ENCODE results near the gene RPS15A.

The RPS15A gene

DNA sequence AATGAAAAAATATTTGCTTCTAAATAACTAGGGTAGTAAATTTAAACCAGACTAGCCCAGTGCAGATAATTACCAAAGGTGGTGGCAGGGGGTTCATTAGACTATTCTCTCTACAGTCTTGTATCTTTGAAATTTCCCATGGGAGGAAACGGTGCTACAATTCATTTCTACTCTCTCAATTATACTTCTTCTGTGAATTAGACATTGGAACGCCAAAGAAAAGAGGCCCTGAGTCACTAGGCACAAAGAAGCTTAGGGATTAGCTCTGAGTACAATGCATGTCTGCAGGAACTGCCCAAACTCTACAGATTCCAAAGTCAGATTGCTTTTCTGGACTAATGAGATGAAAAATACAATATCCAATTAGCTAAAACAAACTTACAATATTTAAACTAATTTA lies 41.9 kb upstream of the RPS15A start:
- no peak overlapping the region for H3K4me3 ChIP-seq (ENCODE audit: low read length)
- TF ChIP-seq, protein P1, sequence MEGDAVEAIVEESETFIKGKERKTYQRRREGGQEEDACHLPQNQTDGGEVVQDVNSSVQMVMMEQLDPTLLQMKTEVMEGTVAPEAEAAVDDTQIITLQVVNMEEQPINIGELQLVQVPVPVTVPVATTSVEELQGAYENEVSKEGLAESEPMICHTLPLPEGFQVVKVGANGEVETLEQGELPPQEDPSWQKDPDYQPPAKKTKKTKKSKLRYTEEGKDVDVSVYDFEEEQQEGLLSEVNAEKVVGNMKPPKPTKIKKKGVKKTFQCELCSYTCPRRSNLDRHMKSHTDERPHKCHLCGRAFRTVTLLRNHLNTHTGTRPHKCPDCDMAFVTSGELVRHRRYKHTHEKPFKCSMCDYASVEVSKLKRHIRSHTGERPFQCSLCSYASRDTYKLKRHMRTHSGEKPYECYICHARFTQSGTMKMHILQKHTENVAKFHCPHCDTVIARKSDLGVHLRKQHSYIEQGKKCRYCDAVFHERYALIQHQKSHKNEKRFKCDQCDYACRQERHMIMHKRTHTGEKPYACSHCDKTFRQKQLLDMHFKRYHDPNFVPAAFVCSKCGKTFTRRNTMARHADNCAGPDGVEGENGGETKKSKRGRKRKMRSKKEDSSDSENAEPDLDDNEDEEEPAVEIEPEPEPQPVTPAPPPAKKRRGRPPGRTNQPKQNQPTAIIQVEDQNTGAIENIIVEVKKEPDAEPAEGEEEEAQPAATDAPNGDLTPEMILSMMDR (conservative IDR thresholded peaks at IDR 0.05; ENCODE audit: low read depth, low read length): no peak
- peak; percentile 49 for DNase-seq (ENCODE audit: low read depth)

DNA sequence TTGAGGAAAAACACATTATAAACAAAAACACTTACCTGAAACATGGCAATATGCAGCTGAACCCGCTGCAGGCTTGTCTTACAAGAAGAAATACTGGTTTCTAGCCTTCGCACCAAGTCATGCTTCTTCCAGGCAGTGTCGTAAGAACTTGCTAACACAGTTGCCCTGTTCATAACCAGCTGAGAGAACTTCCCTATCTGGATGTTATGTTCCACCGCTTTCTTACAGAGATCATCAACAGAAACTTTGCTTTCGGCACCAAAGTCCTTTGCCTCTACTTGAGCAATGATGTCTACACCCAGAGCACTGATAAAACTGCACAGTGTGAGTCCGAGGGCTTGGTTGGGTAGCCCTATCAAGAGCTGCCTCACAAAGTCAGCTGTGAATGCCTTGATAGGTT lies 39.1 kb upstream of the RPS15A start:
- no peak for DNase-seq (ENCODE audit: low read depth)
- no peak overlapping the region for H3K4me3 ChIP-seq (ENCODE audit: low read length)
- TF ChIP-seq, protein P1 (conservative IDR thresholded peaks at IDR 0.05; ENCODE audit: low read depth, low read length): no peak

DNA sequence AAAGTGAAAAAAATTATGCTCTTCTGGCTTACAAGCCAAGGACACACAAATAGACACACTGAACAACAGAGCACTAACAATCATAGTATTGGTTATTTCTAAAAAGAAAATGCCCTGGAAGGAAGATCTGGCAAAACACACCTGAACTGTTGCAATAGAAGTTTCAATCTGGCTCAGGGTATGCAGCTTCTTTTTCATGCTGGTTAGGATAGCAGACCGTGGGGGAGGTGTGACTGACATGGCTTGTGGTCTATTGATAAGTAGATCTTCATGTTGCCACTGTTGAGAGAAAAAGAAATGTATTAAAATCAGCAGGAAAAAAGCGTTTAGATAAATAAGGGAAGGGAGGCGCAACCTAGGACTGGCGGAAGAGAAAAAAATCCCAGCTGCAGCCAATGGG lies 37.8 kb upstream of the RPS15A start:
- no peak for DNase-seq (ENCODE audit: low read depth)
- TF ChIP-seq, protein P1 (conservative IDR thresholded peaks at IDR 0.05; ENCODE audit: low read depth, low read length): no peak
- H3K4me3 ChIP-seq (ENCODE audit: low read length): no peak overlapping the region

DNA sequence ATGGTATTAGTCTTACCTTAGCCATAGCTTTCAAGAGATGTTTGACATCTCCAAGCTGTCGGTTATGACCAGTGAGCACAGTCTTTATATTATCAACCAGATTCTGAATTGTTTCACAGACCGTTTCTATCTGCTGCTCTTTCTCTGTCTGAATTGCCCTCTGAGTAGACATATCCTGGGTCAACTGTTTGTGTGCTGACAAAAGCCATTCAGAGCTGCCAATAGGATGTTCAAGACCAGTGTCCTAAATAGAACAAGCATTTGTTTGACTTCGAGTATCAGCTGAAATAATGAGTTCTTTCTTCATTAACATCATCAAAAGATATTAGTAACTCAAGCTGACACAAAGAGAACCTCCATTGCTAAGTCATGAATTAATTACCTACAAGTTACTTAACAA lies 26.2 kb upstream of the RPS15A start:
- TF ChIP-seq, protein P1 (conservative IDR thresholded peaks at IDR 0.05; ENCODE audit: low read depth, low read length): no peak
- no peak for DNase-seq (ENCODE audit: low read depth)
- no peak overlapping the region for H3K4me3 ChIP-seq (ENCODE audit: low read length)

DNA sequence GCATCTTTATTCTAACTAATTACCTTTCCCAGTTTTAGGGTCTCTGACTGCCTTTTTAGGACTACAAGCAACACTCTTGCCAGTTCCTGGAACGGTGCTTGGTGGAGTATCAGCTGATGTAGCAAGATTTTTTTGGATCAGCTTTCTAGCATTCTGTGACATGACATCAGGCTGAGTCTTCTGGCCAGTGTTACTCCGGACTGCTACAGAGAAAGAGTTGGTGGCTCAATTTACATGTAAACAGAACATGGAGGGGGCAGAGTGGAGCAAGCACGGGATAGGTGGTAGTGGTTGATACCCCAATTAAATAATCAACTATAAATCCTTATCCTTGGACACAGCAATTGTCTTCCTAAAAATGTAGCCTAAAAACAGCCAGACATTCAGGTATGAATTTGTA lies 21.8 kb upstream of the RPS15A start:
- TF ChIP-seq, protein P1 (conservative IDR thresholded peaks at IDR 0.05; ENCODE audit: low read depth, low read length): no peak
- H3K4me3 ChIP-seq (ENCODE audit: low read length): no peak overlapping the region
- DNase-seq (ENCODE audit: low read depth): no peak

DNA sequence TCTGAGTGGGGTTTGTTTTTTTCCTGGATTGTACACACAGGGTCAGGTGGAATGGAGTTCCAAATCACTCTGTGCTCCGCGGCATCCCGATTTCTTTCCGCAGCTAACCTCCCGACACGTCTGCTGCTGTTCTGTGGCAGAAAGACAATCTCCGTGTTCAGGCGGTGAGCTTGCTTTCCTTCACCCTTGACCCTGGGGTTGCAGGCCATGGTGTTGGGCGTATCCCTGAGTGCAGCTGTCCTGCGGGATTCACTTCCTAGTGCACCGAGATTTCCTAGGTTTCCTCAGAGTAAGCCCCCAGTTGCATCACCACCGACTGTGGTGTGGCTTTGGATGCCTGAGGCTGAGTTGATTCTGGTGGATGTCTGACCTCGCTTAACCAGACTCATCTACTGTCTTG lies 19.0 kb upstream of the RPS15A start:
- H3K4me3 ChIP-seq (ENCODE audit: low read length): no peak overlapping the region
- TF ChIP-seq, protein P1 (conservative IDR thresholded peaks at IDR 0.05; ENCODE audit: low read depth, low read length): no peak
- DNase-seq (ENCODE audit: low read depth): no peak

DNA sequence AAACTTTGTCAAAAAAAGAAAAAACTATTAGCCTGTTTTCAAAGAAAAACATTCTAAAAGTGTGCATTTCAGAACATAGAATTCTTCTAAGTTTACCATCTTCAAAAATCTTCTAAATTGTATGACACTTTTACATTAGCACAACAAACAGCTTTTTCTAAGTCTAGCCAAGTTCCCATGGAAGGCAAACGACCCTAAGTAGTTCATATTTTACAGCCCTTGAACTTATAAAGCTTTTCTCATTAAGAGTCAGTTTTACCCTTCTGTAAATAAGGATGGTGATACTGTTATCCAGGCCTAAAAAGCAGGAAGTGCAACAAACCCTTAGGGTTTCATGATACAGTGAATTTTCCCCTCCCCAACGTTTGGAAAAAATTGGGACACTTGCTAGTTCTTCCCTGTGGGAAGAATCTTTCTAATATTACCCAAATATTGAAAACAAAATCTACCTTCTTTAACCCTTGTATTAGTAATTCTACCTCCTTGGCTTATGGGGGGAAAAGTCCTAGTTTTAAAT lies 15.2 kb upstream of the RPS15A start:
- H3K4me3 ChIP-seq (ENCODE audit: low read length): no peak overlapping the region
- TF ChIP-seq, protein P1 (conservative IDR thresholded peaks at IDR 0.05; ENCODE audit: low read depth, low read length): no peak
- no peak for DNase-seq (ENCODE audit: low read depth)

Measured in retinal pigment epithelial cell (primary cell).